SU-DHL-6 (cell line): ENCODE measurements around the gene FBRSL1.

Experiments
- H2AFZ ChIP-seq: fragments of 200-600 bp; sonication (generic); 2 replicates; pipeline ENCODE4 v1.6.1; 2014; ENCODE audit warnings: low read depth, mild to moderate bottlenecking, moderate library complexity, mixed read lengths, antibody characterized with exemption, low read length; ENCODE audit not compliant: severe bottlenecking
- H3F3A ChIP-seq: fragments of 200-600 bp; shearing (Covaris generic); 2 replicates; pipeline ENCODE4 v1.6.0; 2016; ENCODE audit warnings: antibody characterized with exemption, mild to moderate bottlenecking; ENCODE audit not compliant: insufficient read depth
- H3K27ac ChIP-seq: fragments of 200-600 bp; sonication (generic); 2 replicates; pipeline ENCODE4 v1.5.1; 2016; ENCODE audit warnings: low read depth, mild to moderate bottlenecking, low read length, moderate library complexity, mixed read lengths
- H3K27me3 ChIP-seq: fragments of 200-600 bp; sonication (generic), shearing (Covaris generic); 2 replicates; pipeline ENCODE4 v1.6.0; 2014; ENCODE audit warnings: mild to moderate bottlenecking, low read length
- H3K36me3 ChIP-seq: fragments of 200-600 bp; sonication (generic); 2 replicates; pipeline ENCODE4 v1.6.1; 2014; ENCODE audit warnings: mild to moderate bottlenecking, low read length, mixed read lengths
- H3K4me2 ChIP-seq: fragments of 300-600, 200-600 bp; shearing (Covaris generic), sonication (generic); 2 replicates; pipeline ENCODE4 v1.6.0; 2014; ENCODE audit warnings: low read length, low read depth, mild to moderate bottlenecking; ENCODE audit not compliant: poor library complexity, severe bottlenecking
- H3K4me3 ChIP-seq: fragments of 200-600 bp; sonication (generic); 2 replicates; pipeline ENCODE4 v1.5.1; 2014; ENCODE audit warnings: antibody characterized with exemption, low read length, mild to moderate bottlenecking, mixed read lengths; ENCODE audit not compliant: insufficient read depth, poor library complexity, severe bottlenecking
- H3K79me2 ChIP-seq: fragments of 200-600 bp; sonication (generic); 2 replicates; pipeline ENCODE4 v1.6.1; 2014; ENCODE audit warnings: mild to moderate bottlenecking, low read length, moderate library complexity; ENCODE audit not compliant: insufficient read depth
- H3K9ac ChIP-seq: fragments of 200-600 bp; sonication (generic); 2 replicates; pipeline ENCODE4 v1.7.0; 2014; ENCODE audit warnings: mild to moderate bottlenecking, low read length
- H3K9me2 ChIP-seq: fragments of 200-600 bp; sonication (generic); replicated peaks from 2 replicates; pipeline ENCODE4 v1.6.1; 2014; ENCODE audit warnings: low read length; ENCODE audit not compliant: insufficient read depth
- H3K9me3 ChIP-seq: fragments of 200-600 bp; sonication (generic); 2 replicates; pipeline ENCODE4 v1.6.1; 2014; ENCODE audit warnings: low read length, mixed read lengths; ENCODE audit not compliant: insufficient read depth
- H4K20me1 ChIP-seq: fragments of 200-600 bp; sonication (generic); 2 replicates; pipeline ENCODE4 v1.6.1; 2014; ENCODE audit warnings: low read depth, mild to moderate bottlenecking, antibody characterized with exemption, low read length, moderate library complexity, mixed read lengths
- CTCF ChIP-seq: fragments of 200-600 bp; sonication (generic); IDR thresholded peaks from one replicate; pipeline ENCODE4 v1.5.1; 2017; ENCODE audit warnings: antibody characterized with exemption, mild to moderate bottlenecking, low read length, moderate library complexity; ENCODE audit not compliant: insufficient read depth, poor library complexity, severe bottlenecking
- EZH2phosphoT487 ChIP-seq: fragments of 200-600 bp; sonication (generic), shearing (Covaris generic); conservative IDR thresholded peaks from 2 replicates; pipeline ENCODE4 v1.6.1; 2018; ENCODE audit warnings: mild to moderate bottlenecking, antibody characterized with exemption, low read length, moderate library complexity, mixed read lengths

Gene FBRSL1

GRCh38 chr12:132560614-132561426, 70.9 kb downstream of the FBRSL1 start:
- TF ChIP-seq EZH2phosphoT487 (no peak), CTCF (peak; percentile 94)
- Histone ChIP-seq H3K36me3 (no peaks in the 10 kb centered on the region), H3F3A (no peaks in the 10 kb centered on the region), H3K9ac (peak overlapping the region; percentile 88), H3K79me2 (peaks cover 28% of the 10 kb centered on the region), H4K20me1 (no peaks in the 10 kb centered on the region), H3K9me2 (no peaks in the 10 kb centered on the region), H3K4me2 (peak overlapping the region; percentile 86), H3K27me3 (no peaks in the 10 kb centered on the region), H3K27ac (peak overlapping the region; percentile 61), H2AFZ (no peak overlapping the region), H3K4me3 (peak overlapping the region; percentile 87), H3K9me3 (no peaks in the 10 kb centered on the region)
